Keratinocyte (primary cell): ENCODE measurements around the gene CDC25A. TPM values are rescaled to one million over a fixed set of nuclear protein-coding genes. Genes with fewer than 3 reads are reported as not detected.

Experiments used
- DNase-seq: peaks from one replicate; pipeline ENCODE4 v3.0.0-alpha.2; 2011; ENCODE audit warnings: low read depth, missing footprints, low spot score
- FAIRE-seq: peaks from 2 replicates; lab custom pipeline; 2011; peaks lifted over from hg19 to GRCh38; lab: Jason Lieb, UNC
- H2AFZ ChIP-seq: 2 replicates; pipeline ENCODE4 v1.6.0; 2012; ENCODE audit warnings: low read length, control low read depth, inconsistent platforms; ENCODE audit not compliant: control insufficient read depth
- H3K27ac ChIP-seq: 2 replicates; pipeline ENCODE4 v1.5.1; 2011; ENCODE audit warnings: low read length; ENCODE audit not compliant: control insufficient read depth, insufficient read depth
- H3K27me3 ChIP-seq: 3 replicates; pipeline ENCODE4 v1.6.0; 2011; ENCODE audit warnings: low read length; ENCODE audit not compliant: control insufficient read depth, insufficient read depth; ENCODE audit errors: extremely low read depth
- H3K36me3 ChIP-seq, 2 experiments: 2 replicates in 1 of 2; 3 replicates in 1 of 2; pipeline ENCODE4 v1.5.1; 2011; ENCODE audit warnings: low read length in 2 of 2, mild to moderate bottlenecking in 1 of 2; ENCODE audit not compliant: control insufficient read depth in 2 of 2, insufficient read depth in 2 of 2; ENCODE audit errors: extremely low read depth in 1 of 2
- H3K4me1 ChIP-seq: 3 replicates; pipeline ENCODE4 v1.5.1; 2011; ENCODE audit warnings: low read length; ENCODE audit not compliant: control insufficient read depth, insufficient read depth; ENCODE audit errors: extremely low read depth
- H3K4me2 ChIP-seq: 3 replicates; pipeline ENCODE4 v1.6.0; 2011; ENCODE audit warnings: low read depth, low read length; ENCODE audit not compliant: control insufficient read depth, insufficient read depth; ENCODE audit errors: extremely low read depth
- H3K4me3 ChIP-seq, 3 experiments: fragments of 200-600 bp in 1 of 3; sonication (generic) in 1 of 3; 2 replicates in 2 of 3; 3 replicates in 1 of 3; pipeline ENCODE4 v1.5.1; 2011 to 2016; ENCODE audit warnings: low read length in 3 of 3, mild to moderate bottlenecking in 3 of 3, control low read depth in 2 of 3, inconsistent platforms in 1 of 3, low read depth in 1 of 3, mixed read lengths in 1 of 3, mixed run types in 1 of 3, moderate library complexity in 1 of 3; ENCODE audit not compliant: control insufficient read depth in 2 of 3, insufficient read depth in 2 of 3; ENCODE audit errors: extremely low read depth in 1 of 3
- H3K79me2 ChIP-seq: 2 replicates; pipeline ENCODE4 v1.6.0; 2012; ENCODE audit warnings: low read length; ENCODE audit not compliant: control insufficient read depth, insufficient read depth
- H3K9ac ChIP-seq: 3 replicates; pipeline ENCODE4 v1.6.0; 2011; ENCODE audit warnings: low read length; ENCODE audit not compliant: control insufficient read depth, insufficient read depth; ENCODE audit errors: extremely low read depth
- H3K9me1 ChIP-seq: 3 replicates; pipeline ENCODE4 v1.6.0; 2011; ENCODE audit warnings: low read length; ENCODE audit not compliant: control insufficient read depth, insufficient read depth; ENCODE audit errors: extremely low read depth
- H3K9me3 ChIP-seq: 2 replicates; pipeline ENCODE4 v1.5.1; 2012; ENCODE audit warnings: low read depth, low read length; ENCODE audit not compliant: control insufficient read depth
- H4K20me1 ChIP-seq: 3 replicates; pipeline ENCODE4 v1.6.0; 2011; ENCODE audit warnings: low read length; ENCODE audit not compliant: control insufficient read depth, insufficient read depth; ENCODE audit errors: extremely low read depth
- CTCF ChIP-seq, 3 experiments: IDR thresholded peaks in 1 of 3; conservative IDR thresholded peaks in 1 of 3; optimal IDR thresholded peaks in 1 of 3; 2 replicates in 2 of 3; 3 replicates in 1 of 3; pipeline versions ENCODE3 to v1.5.1; 2011; ENCODE audit warnings: low read length in 3 of 3, mild to moderate bottlenecking in 3 of 3, moderate library complexity in 2 of 3, control low read depth in 1 of 3, inconsistent platforms in 1 of 3; ENCODE audit not compliant: insufficient read depth in 2 of 3; ENCODE audit errors: extremely low read depth in 1 of 3
- EZH2 ChIP-seq: IDR thresholded peaks from one replicate; pipeline ENCODE4 v1.6.1; 2012; ENCODE audit warnings: inconsistent platforms, mild to moderate bottlenecking, low read length, moderate library complexity
- dilution Hi-C: fragments of 300-500 bp; cut with MboI; formaldehyde crosslinking; loops from one replicate; pipeline ENCODE4 v1.7.0; 2020; ENCODE audit warnings: low sequenced_read_pairs; ENCODE audit not compliant: extremely low pct_ligation_motif_present
- polyA plus RNA-seq, 5 experiments: library from polyadenylated mRNA; depleted of rRNA in 3 of 5; stranded (reverse) in 3 of 5; stranded (forward) in 1 of 5; unstranded in 1 of 5; fragments of >200 nt; gene quantifications; 1 replicate in 1 of 5; 2 replicates in 3 of 5; 3 replicates in 1 of 5; pipeline versions ENCODE4 v1.2.1 to v1.2.3, GENCODE V29; 2011 to 2012; ENCODE audit warnings: missing spikeins in 2 of 5, low read depth in 1 of 5, low replicate concordance in 1 of 5
- small RNA-seq, 3 experiments: library from RNA; depleted of rRNA; stranded (forward); fragments of <200 nt; gene quantifications; one replicate each; pipeline ENCODE3, GENCODE V24; 2012; ENCODE audit warnings: low read depth in 3 of 3, low replicate concordance in 1 of 3; ENCODE audit not compliant: insufficient read length in 3 of 3

The CDC25A gene
- polyA plus RNA-seq, 1 donor (not counting 4 experiments of a cell fraction or from before 2014, with no cell fraction given) = 5.5 TPM

DNA sequence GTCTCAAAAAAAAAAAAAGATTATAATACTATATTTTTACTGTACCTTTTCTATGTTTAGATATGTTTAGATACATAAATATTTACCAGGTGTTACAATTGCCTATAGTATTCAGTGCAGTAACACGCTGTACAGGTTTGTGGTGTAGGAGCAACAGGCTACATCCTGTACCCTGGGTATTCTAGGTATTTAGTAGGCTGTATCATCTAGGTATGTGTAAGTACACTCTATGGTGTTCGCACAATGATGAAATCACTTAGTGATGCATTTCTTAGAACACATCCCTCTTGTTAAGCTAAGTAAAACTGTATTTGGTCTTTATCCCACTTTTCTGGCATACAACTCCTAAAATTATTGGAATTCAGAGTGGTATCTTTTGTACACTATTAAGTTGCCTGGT lies 77.8 kb downstream of the CDC25A start:
- DNase-seq = no peak
- no peaks in the 10 kb centered on the region for H3K36me3 ChIP-seq
- TF ChIP-seq EZH2 (no peak), CTCF (optimal IDR thresholded peaks at IDR 0.05 in 1 of 3, IDR thresholded peaks at IDR 0.05 in 1 of 3, conservative IDR thresholded peaks at IDR 0.05 in 1 of 3; ENCODE audit: extremely low read depth in 1 of 3, insufficient read depth in 2 of 3, low read length in 3 of 3) (no peak)
- no peaks in the 10 kb centered on the region for H3K27me3 ChIP-seq
- H4K20me1 ChIP-seq = no peaks in the 10 kb centered on the region
- no peak overlapping the region for H3K9ac ChIP-seq
- no peaks in the 10 kb centered on the region for H3K4me1 ChIP-seq
- no peak overlapping the region for H3K4me3 ChIP-seq
- H2AFZ ChIP-seq = no peak overlapping the region
- dilution Hi-C loops = no loop called here
- H3K9me1 ChIP-seq = no peaks in the 10 kb centered on the region
- H3K27ac ChIP-seq = no peak overlapping the region
- no peak for FAIRE-seq
- H3K79me2 ChIP-seq = no peaks in the 10 kb centered on the region
- H3K9me3 ChIP-seq = no peaks in the 10 kb centered on the region
- H3K4me2 ChIP-seq = no peak overlapping the region

GRCh38 chr3:48107227-48107626 lies 81.0 kb downstream of the CDC25A start:
- no peaks in the 10 kb centered on the region for H3K9me3 ChIP-seq
- no peaks in the 10 kb centered on the region for H3K79me2 ChIP-seq
- no peaks in the 10 kb centered on the region for H3K9me1 ChIP-seq
- no peak overlapping the region for H3K4me3 ChIP-seq
- TF ChIP-seq EZH2 (no peak), CTCF (optimal IDR thresholded peaks at IDR 0.05 in 1 of 3, IDR thresholded peaks at IDR 0.05 in 1 of 3, conservative IDR thresholded peaks at IDR 0.05 in 1 of 3; ENCODE audit: extremely low read depth in 1 of 3, insufficient read depth in 2 of 3, low read length in 3 of 3) (no peak)
- no peak for DNase-seq
- H3K9ac ChIP-seq = no peak overlapping the region
- no peaks in the 10 kb centered on the region for H3K27me3 ChIP-seq
- H2AFZ ChIP-seq = no peak overlapping the region
- no peaks in the 10 kb centered on the region for H3K4me1 ChIP-seq
- no peak for FAIRE-seq
- dilution Hi-C loops = no loop called here
- H3K4me2 ChIP-seq = no peak overlapping the region
- H3K27ac ChIP-seq = no peak overlapping the region
- H4K20me1 ChIP-seq = no peaks in the 10 kb centered on the region
- no peaks in the 10 kb centered on the region for H3K36me3 ChIP-seq

Small RNA genes lying within 50 kb of the gene (small RNA-seq; reads per million reads assigned to genes)
- gene MIR4443 (0 to 0.33 (median 0) reads per million in 3 experiments), gene NDUFB1P1 (0 reads per million in 3 experiments), gene RNU7-128P (0 to 0.25 (median 0) reads per million in 3 experiments), gene SNRPFP4 (0 reads per million in 3 experiments)

Other genes starting within 250 kb of the CDC25A start
- 82.5 to 180 TPM (median 110 TPM) in 3 replicates for gene MAP4, start 172.0 kb downstream of the CDC25A start, polyA plus RNA-seq
- gene CAMP, start 35.1 kb upstream of the CDC25A start, polyA plus RNA-seq = 0.37 to 0.95 TPM (median 0.66 TPM) in 3 replicates
- 9.1 to 12.2 TPM (median 9.6 TPM) in 3 replicates for gene ZNF589, start 52.7 kb upstream of the CDC25A start, polyA plus RNA-seq
- 22.1 to 38.0 TPM (median 22.4 TPM) in 3 replicates for gene NME6, start 113.0 kb upstream of the CDC25A start, polyA plus RNA-seq
- not detected in 3 replicates for gene SPINK8, start 145.2 kb upstream of the CDC25A start, polyA plus RNA-seq
- gene FBXW12, start 183.8 kb upstream of the CDC25A start, polyA plus RNA-seq = not detected in 3 replicates
- gene PLXNB1, start 241.7 kb upstream of the CDC25A start, polyA plus RNA-seq = 67.5 to 124 TPM (median 83.0 TPM) in 3 replicates